Dendritic cell treated with granulocyte-macrophage colony-stimulating factor and Interleukin-4, amounts not matched to agents 40 ng/mL and 50 ng/mL, for 4 days (primary cell): ENCODE results near the gene CHGA.

Source experiments
- H3K27ac Mint-ChIP-seq: one replicate; pipeline ENCODE4 v1.8.0; 2022; ENCODE audit warnings: mild to moderate bottlenecking, mixed read lengths
- H3K27me3 Mint-ChIP-seq: one replicate; pipeline ENCODE4 v1.8.0; 2022; ENCODE audit warnings: mild to moderate bottlenecking, mixed read lengths
- H3K36me3 Mint-ChIP-seq: one replicate; pipeline ENCODE4 v1.8.0; 2022; ENCODE audit warnings: low read depth, mixed read lengths
- H3K4me1 Mint-ChIP-seq: one replicate; pipeline ENCODE4 v1.8.0; 2022; ENCODE audit warnings: low read depth, mixed read lengths
- H3K4me3 Mint-ChIP-seq: one replicate; pipeline ENCODE4 v1.8.0; 2022; ENCODE audit warnings: mild to moderate bottlenecking, moderate library complexity, mixed read lengths
- H3K9me3 Mint-ChIP-seq: one replicate; pipeline ENCODE4 v1.8.0; 2022; ENCODE audit warnings: mixed read lengths
- intact Hi-C: fragments of 100-400 bp; cut with micrococcal nuclease; formaldehyde crosslinking; loops from one replicate; pipeline ENCODE4 v1.15.0; 2022

CHGA gene

GRCh38 chr14:92922883-92923743, at the start of gene CHGA:
Gene CHGA (plus strand): TSS chr14:92923150. CDS start chr14:92923360, 210 bp downstream.
- peaks cover 51% of the 10 kb centered on the region for H3K27me3 Mint-ChIP-seq
- no peaks in the 10 kb centered on the region for H3K36me3 Mint-ChIP-seq
- H3K4me3 Mint-ChIP-seq, result no peak within 1 kb of the TSS

GRCh38 chr14:92874962-92875661, 47.8 kb upstream of the CHGA start:
- intact Hi-C loops, result no loop called here
- H3K9me3 Mint-ChIP-seq, result no peaks in the 10 kb centered on the region
- H3K27ac Mint-ChIP-seq, result no peak overlapping the region
- no peaks in the 10 kb centered on the region for H3K4me1 Mint-ChIP-seq
- H3K4me3 Mint-ChIP-seq, result no peak overlapping the region
- no peaks in the 10 kb centered on the region for H3K36me3 Mint-ChIP-seq
- peaks cover 27% of the 10 kb centered on the region for H3K27me3 Mint-ChIP-seq

More at GRCh38 chr14:92922883-92923743, at the start of gene CHGA:
- Mint-ChIP-seq H3K4me1 (peaks cover 8% of the 10 kb centered on the region), H3K27ac (no peak within 1 kb of the TSS), H3K9me3 (no peaks in the 10 kb centered on the region)
- intact Hi-C loops, result no loop called here

- Mint-ChIP-seq H3K27ac (no peak overlapping the region), H3K4me3 (no peak overlapping the region), H3K9me3 (no peaks in the 10 kb centered on the region), H3K36me3 (no peaks in the 10 kb centered on the region), H3K4me1 (no peaks in the 10 kb centered on the region), H3K27me3 (peaks cover 39% of the 10 kb centered on the region)
- intact Hi-C loops, result no loop called here
Observed at GRCh38 chr14:92877757-92878431, 45.1 kb upstream of the CHGA start.

GRCh38 chr14:92880351-92880750, 42.6 kb upstream of the CHGA start:
- H3K36me3 Mint-ChIP-seq, result no peaks in the 10 kb centered on the region
- H3K4me1 Mint-ChIP-seq, result no peaks in the 10 kb centered on the region
- no peak overlapping the region for H3K4me3 Mint-ChIP-seq
- no peak overlapping the region for H3K27ac Mint-ChIP-seq
- intact Hi-C loops, result no loop called here
- no peaks in the 10 kb centered on the region for H3K9me3 Mint-ChIP-seq
- H3K27me3 Mint-ChIP-seq, result peaks cover 39% of the 10 kb centered on the region

- H3K36me3 Mint-ChIP-seq, result no peaks in the 10 kb centered on the region
- H3K27me3 Mint-ChIP-seq, result peaks cover 44% of the 10 kb centered on the region
- intact Hi-C loops, result no loop called here
- H3K4me3 Mint-ChIP-seq, result no peak overlapping the region
- H3K4me1 Mint-ChIP-seq, result no peaks in the 10 kb centered on the region
- no peak overlapping the region for H3K27ac Mint-ChIP-seq
- H3K9me3 Mint-ChIP-seq, result no peaks in the 10 kb centered on the region
Observed at GRCh38 chr14:92880851-92881250, 42.1 kb upstream of the CHGA start.

- Mint-ChIP-seq H3K4me3 (no peak overlapping the region), H3K9me3 (no peaks in the 10 kb centered on the region), H3K27me3 (peaks cover 31% of the 10 kb centered on the region), H3K4me1 (no peaks in the 10 kb centered on the region), H3K36me3 (no peaks in the 10 kb centered on the region), H3K27ac (no peak overlapping the region)
- intact Hi-C loops, result no loop called here
Observed at GRCh38 chr14:92883066-92883465, 39.9 kb upstream of the CHGA start.

- H3K36me3 Mint-ChIP-seq, result no peaks in the 10 kb centered on the region
- intact Hi-C loops, result no loop called here
Observed at GRCh38 chr14:92884410-92884809, 38.5 kb upstream of the CHGA start.

GRCh38 chr14:92885279-92886061, 37.5 kb upstream of the CHGA start:
- Mint-ChIP-seq H3K9me3 (no peaks in the 10 kb centered on the region), H3K4me3 (no peak overlapping the region), H3K27ac (no peak overlapping the region), H3K27me3 (peaks cover 34% of the 10 kb centered on the region), H3K36me3 (no peaks in the 10 kb centered on the region), H3K4me1 (no peaks in the 10 kb centered on the region)
- intact Hi-C loops, result no loop called here

More at GRCh38 chr14:92884410-92884809, 38.5 kb upstream of the CHGA start:
- H3K9me3 Mint-ChIP-seq, result no peaks in the 10 kb centered on the region
- H3K4me3 Mint-ChIP-seq, result no peak overlapping the region
- peaks cover 30% of the 10 kb centered on the region for H3K27me3 Mint-ChIP-seq
- no peak overlapping the region for H3K27ac Mint-ChIP-seq
- H3K4me1 Mint-ChIP-seq, result no peaks in the 10 kb centered on the region

- intact Hi-C loops, result no loop called here
- no peak overlapping the region for H3K4me3 Mint-ChIP-seq
- peaks cover 26% of the 10 kb centered on the region for H3K27me3 Mint-ChIP-seq
- no peaks in the 10 kb centered on the region for H3K36me3 Mint-ChIP-seq
- H3K27ac Mint-ChIP-seq, result no peak overlapping the region
- H3K9me3 Mint-ChIP-seq, result no peaks in the 10 kb centered on the region
- no peaks in the 10 kb centered on the region for H3K4me1 Mint-ChIP-seq
Observed at GRCh38 chr14:92886337-92886736, 36.6 kb upstream of the CHGA start.

GRCh38 chr14:92887157-92887556, 35.8 kb upstream of the CHGA start:
- Mint-ChIP-seq H3K36me3 (no peaks in the 10 kb centered on the region), H3K27ac (no peak overlapping the region), H3K4me1 (no peaks in the 10 kb centered on the region), H3K27me3 (peaks cover 20% of the 10 kb centered on the region), H3K9me3 (no peaks in the 10 kb centered on the region), H3K4me3 (no peak overlapping the region)
- intact Hi-C loops, result no loop called here

- H3K27ac Mint-ChIP-seq, result no peak overlapping the region
- intact Hi-C loops, result no loop called here
- H3K4me3 Mint-ChIP-seq, result no peak overlapping the region
- no peaks in the 10 kb centered on the region for H3K36me3 Mint-ChIP-seq
- H3K4me1 Mint-ChIP-seq, result no peaks in the 10 kb centered on the region
- H3K9me3 Mint-ChIP-seq, result peaks cover 16% of the 10 kb centered on the region
- H3K27me3 Mint-ChIP-seq, result peaks cover 19% of the 10 kb centered on the region
Observed at GRCh38 chr14:92888896-92889295, 34.1 kb upstream of the CHGA start.

GRCh38 chr14:92890830-92891588, 31.9 kb upstream of the CHGA start:
- no peaks in the 10 kb centered on the region for H3K36me3 Mint-ChIP-seq
- peaks cover 19% of the 10 kb centered on the region for H3K27me3 Mint-ChIP-seq
- intact Hi-C loops, result no loop called here
- H3K27ac Mint-ChIP-seq, result no peak overlapping the region
- H3K4me3 Mint-ChIP-seq, result no peak overlapping the region
- H3K4me1 Mint-ChIP-seq, result no peaks in the 10 kb centered on the region
- H3K9me3 Mint-ChIP-seq, result peaks cover 25% of the 10 kb centered on the region

GRCh38 chr14:92892589-92892988, 30.4 kb upstream of the CHGA start:
- H3K4me1 Mint-ChIP-seq, result no peaks in the 10 kb centered on the region

More at GRCh38 chr14:92892589-92892988, 30.4 kb upstream of the CHGA start:
- intact Hi-C loops, result no loop called here
- H3K36me3 Mint-ChIP-seq, result no peaks in the 10 kb centered on the region
- H3K27me3 Mint-ChIP-seq, result peaks cover 23% of the 10 kb centered on the region
- H3K4me3 Mint-ChIP-seq, result no peak overlapping the region
- peaks cover 25% of the 10 kb centered on the region for H3K9me3 Mint-ChIP-seq
- no peak overlapping the region for H3K27ac Mint-ChIP-seq
